GM18951 (cell line): ENCODE measurements around the gene KRT6A.
"Not testable (repeated sequence)": the region's sequence is repeated elsewhere in the genome, so short reads cannot be mapped to it uniquely, and the experiment has no call there.

Experiments
- POLR2A ChIP-seq: IDR thresholded peaks from 4 replicates; pipeline ENCODE4 v1.6.1; 2011; ENCODE audit warnings: mild to moderate bottlenecking; ENCODE audit not compliant: insufficient read length, insufficient read depth; ENCODE audit errors: extremely low read depth
- in situ Hi-C: fragments of 300-500 bp; cut with MboI; formaldehyde crosslinking; loops from one replicate; pipeline ENCODE4 v1.12.0; 2022; ENCODE audit warnings: low sequenced_read_pairs, mixed read lengths, inconsistent platforms; ENCODE audit not compliant: unreplicated experiment

KRT6A gene

GRCh38 chr12:52448228-52448627 is 44.8 kb downstream of the KRT6A start:
- TF ChIP-seq POLR2A: no peak
- in situ Hi-C loops: no loop called here

- in situ Hi-C loops: not testable (repeated sequence)
These were observed 45.9 kb downstream of the KRT6A start for GRCh38 chr12:52447196-52447595.

GRCh38 chr12:52446367-52447045 is 46.6 kb downstream of the KRT6A start:
- in situ Hi-C loops: no loop called here

GRCh38 chr12:52445876-52446275 is 47.2 kb downstream of the KRT6A start:
- TF ChIP-seq POLR2A: no peak
- in situ Hi-C loops: no loop called here

More at GRCh38 chr12:52446367-52447045, 46.6 kb downstream of the KRT6A start:
- no peak for TF ChIP-seq POLR2A

GRCh38 chr12:52444647-52445595 is 48.1 kb downstream of the KRT6A start:
- no peak for TF ChIP-seq POLR2A
- in situ Hi-C loops: no loop called here

- in situ Hi-C loops: no loop called here
- TF ChIP-seq POLR2A: no peak
These were observed 49.1 kb downstream of the KRT6A start for GRCh38 chr12:52443966-52444365.

- in situ Hi-C loops: no loop called here
- TF ChIP-seq POLR2A: no peak
These were observed 50.4 kb downstream of the KRT6A start for GRCh38 chr12:52442600-52443061.

GRCh38 chr12:52441320-52441911 is 51.6 kb downstream of the KRT6A start:
- TF ChIP-seq POLR2A: no peak
- in situ Hi-C loops: no loop called here

GRCh38 chr12:52440821-52441319 is 52.2 kb downstream of the KRT6A start:
- TF ChIP-seq POLR2A: no peak
- in situ Hi-C loops: no loop called here

GRCh38 chr12:52439845-52440244 is 53.2 kb downstream of the KRT6A start:
- in situ Hi-C loops: no loop called here
- no peak for TF ChIP-seq POLR2A

GRCh38 chr12:52439420-52439819 is 53.6 kb downstream of the KRT6A start:
- TF ChIP-seq POLR2A: no peak

GRCh38 chr12:52438305-52439301 is 54.5 kb downstream of the KRT6A start:
- TF ChIP-seq POLR2A: no peak
- in situ Hi-C loops: no loop called here

More at GRCh38 chr12:52439420-52439819, 53.6 kb downstream of the KRT6A start:
- in situ Hi-C loops: no loop called here
